IMR-90 (cell line): ENCODE results near the gene ALPK3. TPM values are rescaled to one million over a fixed set of nuclear protein-coding genes. Genes with fewer than 3 reads are reported as not detected.

Source experiments
- ATAC-seq: fragments of 200-7000 bp; cut with Tn5 transposase; 2 replicates; pipeline ENCODE4 v1.9.1; 2020; ENCODE audit warnings: low read depth, mild to moderate bottlenecking, moderate library complexity
- BruUV-seq: library from RNA; stranded (reverse); fragments of 400-500 nt; replicated peaks from 2 replicates; lab custom pipeline; 2021; lab: Mats Ljungman, UMichigan
- CTCF ChIA-PET: fragments of 300-600 bp; formaldehyde crosslinking; extraction: SDS; loops from one replicate; lab custom pipeline; 2021; ENCODE audit warnings: antibody characterized with exemption; lab: Yijun Ruan, JAX
- POLR2A ChIA-PET: fragments of 300-600 bp; sonication (Branson Sonifier 250); formaldehyde crosslinking; loops from one replicate; lab custom pipeline; 2022; ENCODE audit warnings: antibody characterized with exemption; ENCODE audit not compliant: unreplicated experiment; lab: Charles Lee
- DNase-seq: peaks from one replicate; pipeline ENCODE4 v3.0.0; 2013
- H2AFZ ChIP-seq: replicated peaks from 2 replicates; pipeline ENCODE3; 2013; ENCODE audit warnings: low read length, mild to moderate bottlenecking; ENCODE audit not compliant: poor library complexity
- H2AK5ac ChIP-seq: 2 replicates; pipeline ENCODE4 v1.6.1; 2013; ENCODE audit warnings: low read depth, low read length, inconsistent platforms
- H2AK9ac ChIP-seq: replicated peaks from 2 replicates; pipeline ENCODE3; 2013; ENCODE audit warnings: mild to moderate bottlenecking, low read depth, low read length, moderate library complexity; ENCODE audit not compliant: poor library complexity
- H2BK120ac ChIP-seq: 2 replicates; pipeline ENCODE4 v1.6.1; 2013; ENCODE audit warnings: low read depth, low read length, inconsistent platforms
- H2BK15ac ChIP-seq: 3 replicates; pipeline ENCODE4 v1.6.1; 2013; ENCODE audit warnings: low read depth, low read length, inconsistent platforms
- H2BK20ac ChIP-seq: 2 replicates; pipeline ENCODE4 v1.6.1; 2013; ENCODE audit warnings: low read depth, mild to moderate bottlenecking, inconsistent platforms, low read length, moderate library complexity
- H2BK5ac ChIP-seq: 2 replicates; pipeline ENCODE4 v1.6.1; 2013; ENCODE audit warnings: mild to moderate bottlenecking, low read depth, low read length, inconsistent platforms; ENCODE audit not compliant: poor library complexity, severe bottlenecking
- H3K14ac ChIP-seq: replicated peaks from 2 replicates; pipeline ENCODE4 v1.6.1; 2013; ENCODE audit warnings: low read depth, low read length, inconsistent platforms
- H3K18ac ChIP-seq: 2 replicates; pipeline ENCODE4 v1.6.1; 2013; ENCODE audit warnings: low read depth, low read length, control low read depth
- H3K23ac ChIP-seq: 2 replicates; pipeline ENCODE4 v1.6.1; 2013; ENCODE audit warnings: low read depth, low read length, inconsistent platforms
- H3K27ac ChIP-seq: 2 replicates; pipeline ENCODE4 v1.5.1; 2013; ENCODE audit warnings: mild to moderate bottlenecking, control low read depth, low read length; ENCODE audit not compliant: insufficient read depth
- H3K27me3 ChIP-seq: 2 replicates; pipeline ENCODE4 v1.6.1; 2013; ENCODE audit warnings: low read length; ENCODE audit not compliant: control insufficient read depth, insufficient read depth
- H3K36me3 ChIP-seq: 2 replicates; pipeline ENCODE4 v1.6.1; 2013; ENCODE audit warnings: low read length, mixed read lengths; ENCODE audit not compliant: control insufficient read depth, insufficient read depth
- H3K4ac ChIP-seq: 2 replicates; pipeline ENCODE4 v1.6.1; 2013; ENCODE audit warnings: low read depth, low read length, inconsistent platforms
- H3K4me1 ChIP-seq: 2 replicates; pipeline ENCODE4 v1.6.1; 2013; ENCODE audit warnings: low read length, mixed read lengths; ENCODE audit not compliant: control insufficient read depth, insufficient read depth
- H3K4me2 ChIP-seq: 2 replicates; pipeline ENCODE4 v1.6.1; 2013; ENCODE audit warnings: low read depth, mild to moderate bottlenecking, control low read depth, low read length, moderate library complexity
- H3K4me3 ChIP-seq: 2 replicates; pipeline ENCODE4 v1.5.1; 2013; ENCODE audit warnings: low read depth, mild to moderate bottlenecking, control low read depth, low read length, moderate library complexity; ENCODE audit not compliant: insufficient read depth
- H3K56ac ChIP-seq: 2 replicates; pipeline ENCODE4 v1.6.1; 2013; ENCODE audit warnings: low read length, inconsistent platforms; ENCODE audit not compliant: insufficient read depth; ENCODE audit errors: extremely low read depth
- H3K79me1 ChIP-seq, 2 experiments: 2 replicates each; pipeline ENCODE4 v1.6.1; 2013; ENCODE audit warnings: low read length in 2 of 2, inconsistent platforms in 1 of 2, low read depth in 1 of 2
- H3K9ac ChIP-seq: 2 replicates; pipeline ENCODE4 v1.6.1; 2013; ENCODE audit warnings: low read depth, low read length, control low read depth
- H3K9me1 ChIP-seq: 2 replicates; pipeline ENCODE4 v1.6.1; 2013; ENCODE audit warnings: low read length, inconsistent platforms; ENCODE audit not compliant: insufficient read depth
- H3K9me3 ChIP-seq: 2 replicates; pipeline ENCODE4 v1.6.1; 2013; ENCODE audit warnings: low read length; ENCODE audit not compliant: control insufficient read depth, insufficient read depth
- H4K20me1 ChIP-seq: 2 replicates; pipeline ENCODE4 v1.6.1; 2013; ENCODE audit warnings: low read length, inconsistent platforms; ENCODE audit not compliant: insufficient read depth
- H4K5ac ChIP-seq: 2 replicates; pipeline ENCODE4 v1.6.1; 2013; ENCODE audit warnings: mild to moderate bottlenecking, low read depth, low read length, control low read depth
- H4K8ac ChIP-seq, 2 experiments: 2 replicates each; pipeline ENCODE4 v1.6.1; 2013; ENCODE audit warnings: low read depth in 2 of 2, low read length in 2 of 2, control low read depth in 1 of 2, inconsistent platforms in 1 of 2
- H4K91ac ChIP-seq: 2 replicates; pipeline ENCODE4 v1.6.1; 2013; ENCODE audit warnings: low read depth, low read length, inconsistent platforms; ENCODE audit not compliant: insufficient read depth
- BHLHE40 ChIP-seq: fragments of 150-350 bp; IDR thresholded peaks from 2 replicates; pipeline ENCODE4 v1.6.1; 2016; ENCODE audit warnings: mild to moderate bottlenecking, low read depth, low read length
- CHD1 ChIP-seq: IDR thresholded peaks from 2 replicates; pipeline ENCODE4 v1.6.1; 2012; ENCODE audit warnings: low read depth, low read length, improper control_type of control experiment
- FOS ChIP-seq: fragments of 150-350 bp; IDR thresholded peaks from 2 replicates; pipeline ENCODE4 v1.6.1; 2016; ENCODE audit warnings: low read depth, low read length
- MAZ ChIP-seq: IDR thresholded peaks from 2 replicates; pipeline ENCODE4 v1.6.1; 2012; ENCODE audit warnings: low read depth, mild to moderate bottlenecking, low read length, improper control_type of control experiment, moderate library complexity, borderline replicate concordance
- RCOR1 ChIP-seq: IDR thresholded peaks from 2 replicates; pipeline ENCODE4 v1.6.1; 2012; ENCODE audit warnings: mild to moderate bottlenecking, low read length, improper control_type of control experiment; ENCODE audit not compliant: insufficient replicate concordance
- USF2 ChIP-seq: fragments of 150-350 bp; IDR thresholded peaks from 2 replicates; pipeline ENCODE4 v1.6.1; 2017; ENCODE audit warnings: mild to moderate bottlenecking, antibody characterized with exemption, low read length, low read depth
- WGBS, 2 experiments: methylation state at CpG; one replicate each; pipeline versions ENCODE4 v1.1.5 to v1.1.7; 2013; ENCODE audit warnings: missing lambda C conversion rate in 2 of 2; ENCODE audit not compliant: insufficient read length in 1 of 2; ENCODE audit errors: extremely low coverage in 2 of 2; 5-methylcytosine and 5-hydroxymethylcytosine counted together
- dilution Hi-C: fragments of 300-500 bp; cut with HindIII; formaldehyde crosslinking; loops from one replicate; pipeline ENCODE4 v1.14.3; 2018; ENCODE audit warnings: low sequenced_read_pairs; ENCODE audit not compliant: unreplicated experiment
- in situ Hi-C: fragments of 300-500 bp; cut with MboI; formaldehyde crosslinking; loops from 3 replicates; pipeline ENCODE4 v1.14.3; 2019; ENCODE audit warnings: low sequenced_read_pairs, inconsistent platforms, mixed read lengths
- intact Hi-C: fragments of 100-400 bp; cut with micrococcal nuclease; formaldehyde crosslinking; loops from 2 replicates; pipeline ENCODE4 v1.10.0; 2022
- polyA plus RNA-seq, 3 experiments: library from polyadenylated mRNA; depleted of rRNA; stranded (reverse); fragments of >200 nt; gene quantifications; 2 replicates each; pipeline ENCODE4 v1.2.3, GENCODE V29; 2012; ENCODE audit warnings: low replicate concordance in 1 of 3
- total RNA-seq: library from RNA; depleted of rRNA; stranded (reverse); fragments of >200 nt; gene quantifications from 2 replicates; pipeline ENCODE4 v1.2.3, GENCODE V29; 2012

ALPK3 gene
- total and polyA plus RNA-seq, 2 of the 4 experiments (the other 2 are of a cell fraction): under 0.01 to 0.26 TPM

GRCh38 chr15:84901540-84901939, 84.4 kb downstream of the ALPK3 start:
- Histone ChIP-seq H3K9me1 (no peaks in the 10 kb centered on the region), H2AK5ac (no peak overlapping the region), H3K27me3 (peaks cover 9% of the 10 kb centered on the region), H2BK5ac (no peak overlapping the region), H4K5ac (no peak overlapping the region), H4K8ac (no peak overlapping the region), H3K79me1 (no peaks in the 10 kb centered on the region), H3K4me2 (no peak overlapping the region), H3K4me1 (no peaks in the 10 kb centered on the region), H4K91ac (no peak overlapping the region), H3K27ac (no peak overlapping the region), H2AFZ (no peak overlapping the region), H2BK120ac (no peak overlapping the region), H4K20me1 (no peaks in the 10 kb centered on the region), H2BK15ac (no peak overlapping the region), H3K4me3 (no peak overlapping the region), H3K9me3 (0 out of 2 replicates have a peak, but pooled peaks cover 3% of the 10 kb centered on the region), H3K14ac (no peak overlapping the region), H2AK9ac (no peak overlapping the region), H2BK20ac (no peak overlapping the region), H3K36me3 (no peaks in the 10 kb centered on the region), H3K23ac (no peak overlapping the region), H3K9ac (no peak overlapping the region), H3K56ac (no peak overlapping the region), H3K18ac (no peak overlapping the region), H3K4ac (no peak overlapping the region)
- DNase-seq: no peak
- ATAC-seq: no peak
- CTCF ChIA-PET: no interaction called here
- intact Hi-C loops: no loop called here
- no CpG with 5 or more reads among the region's 2 CpGs for WGBS, 2 experiments
- TF ChIP-seq FOS: no peak
- no peak for TF ChIP-seq RCOR1
- no peak for TF ChIP-seq BHLHE40
- no peak for TF ChIP-seq CHD1
- TF ChIP-seq MAZ: no peak
- TF ChIP-seq USF2: no peak
- in situ Hi-C loops: no loop called here
- BruUV-seq: no TSS peak
- dilution Hi-C loops: no loop called here
- POLR2A ChIA-PET: no interaction called here
